T-helper 22 cell (primary cell): Measurements from ENCODE around the gene LDAH.
A peak's percentile ranks its signal among the peaks of the same experiment; 100 is the strongest.
"Not testable (repeated sequence)": the region's sequence is repeated elsewhere in the genome, so short reads cannot be mapped to it uniquely, and the experiment has no call there.

Experiments used
- DNase-seq: peaks from one replicate; pipeline ENCODE4 v3.0.0-alpha.2; 2020; ENCODE audit warnings: low read depth

LDAH gene

GRCh38 chr2:20822535-20823490, at the start of gene LDAH:
Gene LDAH (minus strand): TSS chr2:20823101. CDS start chr2:20801463, 21,638 bp downstream.
- DNase-seq: peak; percentile 66

- DNase-seq: peak; percentile 16
These were observed 45.5 kb upstream of the LDAH start for GRCh38 chr2:20868377-20868776.

GRCh38 chr2:20862850-20863249, 39.9 kb upstream of the LDAH start:
- DNase-seq: no peak

- DNase-seq: no peak
These were observed 32.6 kb upstream of the LDAH start for GRCh38 chr2:20855456-20855855.

DNA sequence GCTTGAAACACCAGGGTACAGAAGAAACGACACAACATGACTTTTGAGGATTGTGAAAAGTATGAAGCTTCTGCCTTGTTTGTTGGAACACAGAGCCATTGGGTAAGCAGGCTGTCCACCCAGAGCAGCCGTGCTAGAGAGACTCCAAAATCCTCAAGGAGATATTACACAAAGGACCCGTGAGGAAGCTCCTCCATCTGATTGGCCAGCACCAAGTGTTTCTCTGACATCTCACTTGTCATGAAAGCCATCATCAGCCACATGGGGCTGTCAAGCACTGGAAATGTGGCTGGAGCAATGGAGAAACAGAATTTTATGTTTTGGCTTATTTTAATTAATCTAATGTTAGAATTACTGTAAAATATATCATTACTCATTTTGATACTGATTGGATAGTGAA, 29.8 kb upstream of the LDAH start:
- no peak for DNase-seq

GRCh38 chr2:20852139-20852538, 29.2 kb upstream of the LDAH start:
- no peak for DNase-seq

DNA sequence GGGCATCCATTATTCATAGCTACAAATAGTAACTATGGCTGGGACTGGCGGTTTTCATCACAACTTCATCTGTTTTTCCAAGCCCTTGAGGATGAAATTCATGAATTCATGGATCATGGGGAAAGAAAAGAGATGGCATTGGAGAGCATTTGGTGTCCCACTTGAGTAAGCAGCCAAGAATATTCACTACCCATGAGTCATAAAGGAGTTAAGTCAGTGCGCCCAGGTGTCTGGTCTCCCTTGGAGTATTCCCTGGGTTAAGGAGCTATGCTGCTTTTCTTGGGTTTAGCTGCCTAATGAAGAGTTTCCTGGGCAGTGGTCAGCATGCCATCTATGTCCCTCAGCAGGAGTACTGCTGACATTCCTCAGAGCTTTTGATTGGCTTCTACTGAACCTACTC, 21.3 kb upstream of the LDAH start:
- DNase-seq: no peak

DNA sequence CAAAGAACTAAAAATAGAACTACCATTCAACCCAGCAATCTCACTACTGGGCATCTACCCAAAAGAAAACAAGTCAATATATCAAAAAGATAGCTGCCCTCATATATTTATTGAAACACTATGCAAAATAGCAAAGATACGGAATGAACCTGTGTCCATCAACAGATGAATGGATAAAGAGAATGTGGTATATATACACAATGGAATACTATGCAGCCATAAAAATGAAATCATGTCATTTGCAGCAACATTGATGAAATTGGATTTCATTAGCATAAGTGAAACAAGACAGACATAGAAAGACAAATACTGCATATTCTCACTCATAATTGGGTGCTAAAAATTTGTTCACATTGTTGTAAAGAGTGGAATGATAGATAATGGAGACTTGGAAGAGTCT, 16.2 kb upstream of the LDAH start:
- no peak for DNase-seq

- DNase-seq: no peak
These were observed 15.1 kb upstream of the LDAH start for GRCh38 chr2:20838016-20838415.

GRCh38 chr2:20836521-20836920, 13.6 kb upstream of the LDAH start:
- DNase-seq: no peak

- DNase-seq: no peak
These were observed 11.4 kb upstream of the LDAH start for GRCh38 chr2:20834331-20834730.

- no peak for DNase-seq
These were observed 9.7 kb upstream of the LDAH start for GRCh38 chr2:20832606-20833005.

- no peak for DNase-seq
These were observed 7.0 kb upstream of the LDAH start for GRCh38 chr2:20829861-20830260.

DNA sequence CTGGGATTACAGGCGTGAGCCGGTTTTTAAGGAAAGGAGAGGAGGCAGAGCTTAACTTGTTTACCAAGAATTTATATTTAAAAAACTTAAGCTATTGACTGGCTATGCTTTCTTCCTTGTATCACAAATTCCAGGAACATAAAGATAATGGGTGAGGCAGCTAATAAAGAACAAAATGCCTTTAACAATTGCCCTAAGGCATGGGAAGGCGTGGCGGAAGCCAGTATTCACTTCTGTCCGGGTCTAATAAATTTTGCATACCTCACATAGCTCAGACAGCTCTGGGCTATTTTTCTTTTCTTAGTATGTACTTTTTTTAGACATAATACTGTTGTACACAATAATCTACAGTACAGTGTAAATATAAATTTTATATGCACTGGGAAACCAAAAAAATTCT, 1.0 kb upstream of the LDAH start:
- no peak for DNase-seq

DNA sequence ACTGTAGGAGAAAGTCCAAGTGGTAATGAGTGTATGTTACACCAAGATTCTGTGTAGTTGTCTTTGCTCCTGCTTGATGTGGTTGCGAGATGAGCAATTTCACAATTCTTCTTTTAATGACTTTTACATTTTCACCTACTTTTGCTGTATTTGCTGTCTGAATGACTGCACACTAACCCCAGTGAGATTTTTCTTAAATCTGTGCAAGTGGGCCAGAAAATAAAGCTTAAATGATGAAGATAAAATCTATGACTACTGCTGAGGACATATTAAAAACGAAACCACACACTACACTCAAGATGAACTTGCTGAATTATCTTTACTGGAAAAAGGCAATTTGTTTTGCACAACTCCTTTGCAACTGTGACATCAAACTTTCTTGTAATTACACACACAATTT, 4.1 kb downstream of the LDAH start:
- no peak for DNase-seq

DNA sequence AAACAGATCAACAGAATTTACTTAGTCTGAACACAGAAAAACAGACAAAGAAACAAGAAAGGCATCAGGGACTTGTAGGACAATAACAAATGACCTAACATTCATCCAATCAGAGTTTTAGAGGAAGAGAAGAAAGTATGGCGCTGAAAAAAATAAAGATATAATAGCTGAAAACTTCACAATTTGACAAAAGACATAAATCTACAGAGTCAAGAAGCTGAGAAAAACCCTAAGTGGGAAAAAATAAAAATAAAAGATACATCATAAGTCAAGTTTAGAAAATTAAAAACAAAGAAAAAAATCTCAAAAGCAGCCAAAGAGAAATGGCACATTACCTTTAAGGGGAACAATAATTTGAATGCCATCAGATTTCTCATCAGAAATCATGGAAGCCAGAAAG, 7.7 kb downstream of the LDAH start:
- no peak for DNase-seq

- DNase-seq: no peak
These were observed 10.1 kb downstream of the LDAH start for GRCh38 chr2:20812779-20813178.

GRCh38 chr2:20806286-20806685, 16.6 kb downstream of the LDAH start:
- no peak for DNase-seq

- DNase-seq: no peak
These were observed 18.9 kb downstream of the LDAH start for GRCh38 chr2:20803974-20804373.

GRCh38 chr2:20803226-20803682, 19.6 kb downstream of the LDAH start:
- no peak for DNase-seq

DNA sequence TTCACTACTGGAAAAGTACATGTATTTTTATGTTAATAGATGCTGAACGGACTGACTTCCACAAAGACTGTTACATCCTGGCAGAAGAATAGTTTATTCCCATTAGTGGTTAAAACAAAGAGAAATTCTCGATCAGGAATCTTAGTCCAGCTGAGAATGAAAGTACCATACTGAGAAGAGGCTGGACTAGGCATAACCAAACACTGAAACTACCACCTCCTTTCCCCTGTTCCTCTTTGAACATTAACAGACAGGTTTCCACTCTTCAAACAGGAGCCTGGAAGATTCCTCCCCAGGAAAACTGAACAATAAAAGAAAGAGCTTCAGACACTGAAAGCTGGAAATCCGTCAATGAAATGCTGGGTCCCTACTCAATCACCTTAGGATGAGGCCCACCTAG, 25.8 kb downstream of the LDAH start:
- no peak for DNase-seq

DNA sequence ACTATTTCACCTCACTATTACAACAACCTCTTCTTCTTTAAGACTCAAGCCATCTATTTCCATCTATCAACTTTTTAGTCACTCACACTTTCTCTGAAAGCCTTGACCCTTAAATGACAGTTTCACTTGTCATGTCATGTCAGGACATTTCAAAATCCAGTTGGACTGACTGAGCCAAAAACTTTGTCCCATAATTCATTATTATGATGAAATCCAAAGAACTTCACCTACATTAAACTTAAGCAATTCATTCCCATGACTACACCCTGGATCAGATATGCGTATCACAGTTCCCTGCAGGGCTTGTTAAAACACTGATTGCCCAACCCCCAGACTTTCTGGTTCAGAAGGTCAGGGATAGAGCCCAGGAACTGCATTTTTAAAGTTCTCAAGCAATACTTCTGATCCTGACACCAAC, 26.5 kb downstream of the LDAH start:
- DNase-seq: no peak

DNA sequence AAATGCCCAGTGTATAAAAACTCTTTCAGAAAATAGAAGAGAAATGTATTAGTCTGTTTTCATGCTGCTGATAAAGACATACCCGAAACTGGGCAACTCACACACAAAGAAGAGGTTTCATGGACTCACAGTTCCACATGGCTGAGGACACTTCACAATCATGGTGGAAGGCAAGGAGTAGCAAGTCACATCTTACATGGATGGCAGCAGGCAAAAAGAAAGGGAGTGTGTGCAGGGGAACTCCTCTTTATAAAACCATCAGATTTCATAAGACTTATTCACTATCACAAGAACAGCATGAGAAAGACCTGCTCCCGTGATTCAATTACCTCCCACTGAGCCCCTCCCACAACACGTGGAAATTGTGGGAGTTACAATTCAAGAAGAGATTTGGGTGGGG, 29.0 kb downstream of the LDAH start:
- DNase-seq: not testable (repeated sequence)
